ENCODE results near the gene PARP6.
"Not testable (repeated sequence)": the region's sequence is repeated elsewhere in the genome, so short reads cannot be mapped to it uniquely, and the experiment has no call there.

Gene PARP6

GRCh38 chr15:72278737-72279136 lies 6.4 kb upstream of the PARP6 start:
- no peak for DNase-seq

- DNase-seq: no peak
These were observed 4.0 kb upstream of the PARP6 start for GRCh38 chr15:72276326-72276700.

GRCh38 chr15:72275635-72276325 lies 3.4 kb upstream of the PARP6 start:
- not testable (repeated sequence) for DNase-seq

DNA sequence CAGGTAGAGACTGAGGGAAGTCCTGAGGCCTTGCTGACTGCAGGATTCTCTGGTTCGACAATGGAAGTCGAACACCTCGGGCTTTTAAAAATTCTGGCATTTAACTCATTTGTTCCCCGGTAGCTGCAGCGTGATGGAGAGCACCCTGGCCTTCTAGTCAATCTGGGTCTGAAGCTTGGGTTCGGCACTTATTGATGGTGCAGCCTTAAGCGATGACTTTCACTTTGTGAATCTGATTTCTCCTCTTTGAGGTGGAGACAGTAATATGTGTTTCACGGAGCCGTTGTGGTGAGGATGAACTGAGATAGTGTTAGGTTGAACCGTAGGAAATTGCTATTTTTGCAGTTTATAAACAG lies 621 bp upstream of the PARP6 start:
- DNase-seq: no peak

DNA sequence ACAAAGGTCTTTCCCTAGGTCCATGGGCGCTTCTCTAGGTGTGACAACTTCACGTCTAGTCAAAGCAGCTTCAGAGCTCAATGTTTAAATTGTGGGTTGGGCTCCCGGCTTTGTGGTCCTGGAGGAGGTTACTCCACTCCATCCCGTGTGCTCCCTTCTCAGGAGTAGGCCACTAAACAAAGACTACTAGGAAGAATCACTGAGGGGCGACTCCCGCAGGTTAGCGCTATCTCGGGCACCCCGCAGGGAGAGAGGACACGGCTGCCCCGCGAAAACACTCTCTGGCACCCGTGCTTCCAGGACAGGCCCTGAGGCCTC lies 500 bp downstream of the PARP6 start:
- peak in 1 of 2 experiments; percentile 34 for DNase-seq

DNA sequence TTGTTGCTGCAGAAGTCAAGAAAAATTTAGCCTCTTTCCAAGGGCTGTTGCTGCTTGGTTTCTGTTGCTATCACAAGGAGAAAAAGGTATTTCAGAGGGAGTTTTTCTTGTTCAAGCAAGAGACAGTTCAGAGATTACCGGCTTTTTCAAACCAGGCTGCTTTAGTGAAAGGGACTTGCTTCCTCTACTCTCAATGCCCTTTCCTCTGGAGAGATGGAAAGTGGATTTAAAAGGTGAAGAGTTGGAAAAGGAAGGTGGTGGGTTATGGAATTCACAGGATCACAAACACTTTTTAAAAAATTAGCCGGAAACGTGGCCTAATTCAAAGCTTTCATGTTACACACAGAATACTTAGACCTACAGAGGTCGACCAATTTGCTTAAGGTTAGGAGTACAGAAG lies 1.1 kb downstream of the PARP6 start:
- DNase-seq: no peak

GRCh38 chr15:72269739-72270138 lies 2.6 kb downstream of the PARP6 start:
- no peak for DNase-seq

GRCh38 chr15:72265031-72265430 lies 7.3 kb downstream of the PARP6 start:
- no peak for DNase-seq

GRCh38 chr15:72252663-72253299 lies 19.6 kb downstream of the PARP6 start:
- DNase-seq: no peak

DNA sequence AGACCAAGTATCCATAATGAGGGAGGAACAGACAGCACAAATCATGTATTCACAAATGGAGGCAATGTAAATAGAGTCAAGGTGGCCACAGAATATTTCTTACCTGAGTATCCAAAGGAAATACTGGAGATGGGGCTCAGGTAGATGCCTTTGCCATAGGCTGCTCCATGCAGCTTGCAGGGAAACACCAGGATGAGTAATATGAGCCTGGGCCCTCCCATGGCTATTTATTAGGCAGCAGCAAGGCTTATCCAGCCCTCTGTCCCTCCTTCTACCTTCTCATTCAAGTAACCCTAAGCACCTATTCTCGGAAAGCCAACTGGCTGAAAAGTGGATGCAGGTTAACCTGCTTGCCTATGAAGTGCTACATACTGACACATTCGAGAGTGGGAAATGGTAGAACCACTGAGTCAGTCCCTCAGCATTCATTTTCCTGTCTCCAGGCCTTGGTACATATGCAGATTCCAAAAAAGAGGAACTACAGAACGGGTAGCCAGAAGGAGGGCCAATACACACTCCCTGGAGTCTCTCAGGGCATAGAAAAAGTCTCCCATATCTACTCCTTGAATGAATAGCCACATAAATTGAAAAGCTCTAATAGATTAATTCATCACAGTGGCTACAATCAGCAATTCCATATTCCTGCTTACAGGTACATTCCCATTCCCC lies 23.1 kb downstream of the PARP6 start:
- no peak for DNase-seq

DNA sequence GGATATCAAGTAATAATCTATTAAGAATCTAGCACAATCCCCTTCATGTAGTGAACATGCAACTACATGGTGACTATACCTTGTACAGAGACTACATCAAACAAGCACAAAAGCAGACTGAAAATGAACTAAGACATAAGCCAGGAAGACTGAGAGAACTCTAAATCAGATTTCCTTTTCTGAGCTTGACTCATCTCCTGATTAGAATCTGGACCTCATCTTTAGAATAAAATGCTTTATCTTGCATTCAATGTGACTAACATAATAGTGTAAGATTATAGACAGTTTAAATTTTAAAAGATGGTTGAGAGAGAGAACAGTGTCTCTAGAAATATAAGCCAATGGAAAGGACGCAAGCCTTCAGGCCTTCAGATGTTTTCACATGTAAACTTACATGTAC lies 23.8 kb downstream of the PARP6 start:
- no peak for DNase-seq

GRCh38 chr15:72242775-72243370 lies 29.5 kb downstream of the PARP6 start:
- no peak for DNase-seq

- no peak for DNase-seq
These were observed 32.7 kb downstream of the PARP6 start for GRCh38 chr15:72239652-72240051.

GRCh38 chr15:72238586-72238985 lies 33.8 kb downstream of the PARP6 start:
- no peak for DNase-seq

GRCh38 chr15:72237853-72238224 lies 34.5 kb downstream of the PARP6 start:
- DNase-seq: no peak

DNA sequence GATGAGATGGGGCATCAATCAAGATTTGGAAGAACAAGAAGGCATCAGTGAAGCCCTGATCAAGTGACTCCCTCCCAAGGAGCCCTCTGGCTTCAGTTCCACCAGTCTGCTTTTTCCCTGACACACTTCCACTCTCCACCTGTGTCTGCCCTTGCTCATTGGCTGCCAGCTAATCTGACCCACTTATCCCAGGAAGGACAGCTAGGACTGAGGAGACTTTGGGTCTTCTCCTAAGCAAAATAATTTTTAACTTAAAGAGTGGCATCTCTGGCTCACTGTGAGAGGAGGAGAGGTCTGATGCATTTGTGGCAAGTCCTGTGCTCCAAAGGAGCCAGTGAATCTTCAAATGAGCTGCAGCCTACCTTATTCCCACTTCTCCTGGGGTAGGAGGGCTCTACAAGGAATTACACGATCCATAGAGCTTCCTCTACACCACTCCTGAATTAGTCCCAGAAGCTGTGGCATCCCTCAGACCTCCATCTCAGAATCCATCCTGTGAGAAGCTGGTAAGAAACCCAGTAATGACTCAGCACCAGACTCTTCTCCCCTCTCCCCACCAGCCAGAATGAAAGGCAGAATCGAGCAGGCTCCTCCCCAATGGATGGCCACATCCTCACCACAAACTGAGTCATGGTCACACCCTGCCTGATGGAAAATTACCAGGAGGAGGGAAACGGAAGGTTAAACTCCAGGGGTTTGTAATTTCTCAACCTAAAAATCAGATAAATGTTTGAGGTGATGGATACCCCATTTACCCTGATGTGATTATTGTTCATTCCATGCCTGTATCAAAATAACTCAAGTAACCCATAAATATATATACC lies 35.1 kb downstream of the PARP6 start:
- peak; percentile 79 to 86 for DNase-seq

GRCh38 chr15:72236381-72237003 lies 35.9 kb downstream of the PARP6 start:
- no peak for DNase-seq

- DNase-seq: no peak
These were observed 37.1 kb downstream of the PARP6 start for GRCh38 chr15:72235298-72235697.

DNA sequence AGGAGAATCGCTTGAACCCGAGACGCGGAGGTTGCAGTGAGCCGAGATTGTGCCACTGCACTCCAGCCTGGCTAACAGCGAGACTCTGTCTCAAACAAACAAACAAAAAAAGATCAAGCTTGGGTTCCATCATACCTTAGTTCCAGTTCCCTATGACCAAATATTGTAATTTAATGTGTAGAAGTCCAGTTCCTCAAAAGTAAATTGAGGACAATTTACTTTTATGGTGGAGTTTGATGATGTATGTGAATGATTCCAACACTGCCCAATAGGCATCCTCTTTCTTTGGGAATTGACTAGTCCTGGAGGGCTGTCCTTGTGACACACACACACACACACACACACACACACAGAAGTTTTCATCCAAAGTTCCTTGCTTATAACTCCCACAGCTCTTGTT lies 38.6 kb downstream of the PARP6 start:
- no peak for DNase-seq

GRCh38 chr15:72231833-72232478 lies 40.4 kb downstream of the PARP6 start:
- peak; percentile 42 to 56 for DNase-seq

DNA sequence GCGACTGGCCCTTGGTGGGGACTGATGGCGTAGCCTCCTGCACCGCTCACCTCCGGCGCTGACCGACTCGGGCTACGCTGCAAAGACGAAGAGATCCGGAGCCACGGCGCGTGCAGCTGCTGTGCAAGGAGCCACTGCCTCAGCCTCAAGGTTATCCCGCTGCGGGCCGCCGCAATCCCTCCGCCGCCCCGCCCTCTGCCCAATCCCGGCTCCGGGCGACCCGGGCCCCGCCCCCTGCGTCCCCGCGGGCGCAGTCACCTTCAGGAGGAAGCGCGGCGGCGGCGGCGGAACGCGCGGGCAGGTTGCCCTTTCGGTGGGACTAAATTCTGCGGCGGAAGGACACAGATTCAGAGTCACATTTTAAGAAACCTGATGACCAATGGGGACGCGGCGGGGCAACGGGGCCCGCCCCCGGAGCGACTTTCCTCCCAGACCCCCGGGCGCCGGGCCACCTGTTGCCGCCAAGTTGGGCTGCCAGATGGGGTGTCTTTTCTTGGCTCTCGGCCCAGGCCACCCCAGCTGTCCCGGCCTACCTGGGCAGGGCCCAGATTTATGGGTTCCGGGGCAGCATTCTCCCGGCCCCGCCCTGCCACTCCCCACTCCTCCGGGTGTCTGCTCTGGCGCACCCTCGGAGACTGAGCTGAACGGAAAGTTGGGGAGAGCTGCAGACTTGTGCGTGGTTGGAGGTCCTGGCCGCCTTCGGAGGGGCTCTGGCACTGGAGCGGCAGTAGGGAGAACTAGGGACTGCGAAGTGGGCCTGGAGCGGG lies 41.1 kb downstream of the PARP6 start, which contains the start of gene PKM:
Gene PKM, minus strand, starts transcription at position 125 of the 767 bp plus-strand sequence. CDS start 12,093 bp downstream, outside the sequence.
- DNase-seq: peak; percentile 98 to 99
